H1 (cell line): ENCODE data around the gene MRPL55. TPM values are rescaled to one million over a fixed set of nuclear protein-coding genes. Genes with fewer than 3 reads are reported as not detected.

Experiments
- CTCF ChIP-seq, 3 experiments: IDR thresholded peaks; 1 replicate in 2 of 3; 2 replicates in 1 of 3; pipeline versions ENCODE4 v1.5.1 to v1.6.1; 2011; ENCODE audit warnings: low read length in 3 of 3, mild to moderate bottlenecking in 3 of 3, inconsistent platforms in 2 of 3, low read depth in 1 of 3, moderate library complexity in 1 of 3; ENCODE audit not compliant: insufficient read depth in 1 of 3; ENCODE audit errors: control extremely low read depth in 1 of 3
- JUN ChIP-seq: IDR thresholded peaks from 2 replicates; pipeline ENCODE4 v1.6.1; 2011; ENCODE audit warnings: low read depth, mild to moderate bottlenecking, improper control_type of control experiment, low read length
- POLR2A ChIP-seq, 2 experiments: IDR thresholded peaks; 1 replicate in 1 of 2; 2 replicates in 1 of 2; pipeline ENCODE4 v1.6.1; 2011; ENCODE audit warnings: low read depth in 2 of 2, low read length in 2 of 2, mild to moderate bottlenecking in 2 of 2; ENCODE audit errors: control extremely low read depth in 1 of 2
- SUZ12 ChIP-seq: fragments of 200-600 bp; sonication (generic); IDR thresholded peaks from 2 replicates; pipeline ENCODE4 v1.6.1; 2012; ENCODE audit warnings: mild to moderate bottlenecking, inconsistent platforms, low read length, moderate library complexity, mixed read lengths
- polyA plus RNA-seq, 7 experiments: library from polyadenylated mRNA; depleted of rRNA in 3 of 7; stranded (reverse) in 5 of 7; unstranded in 2 of 7; fragments of >200 nt in 5 of 7; fragments of 200-250 nt in 2 of 7; gene quantifications; 1 replicate in 5 of 7; 2 replicates in 1 of 7; 4 replicates in 1 of 7; pipeline versions ENCODE4 v1.2.1 to v1.2.3, GENCODE V29; 2011 to 2013; ENCODE audit warnings: missing spikeins in 2 of 7, mixed read lengths in 2 of 7
- total RNA-seq: library from RNA; stranded (reverse); fragmentation: NEBNext Ultra II Directional; extraction: Animal tissue kit (Norgen Biotek cat#: 25700); gene quantifications from 2 replicates; pipeline ENCODE4 v1.2.1, GENCODE V29; 2021
- TF ChIP-seq, protein P1 (sequence below): fragments of 300-600 bp; sonication (generic); IDR thresholded peaks from 2 replicates; pipeline ENCODE4 v1.7.1; 2012; ENCODE audit warnings: low read length, moderate library complexity, mild to moderate bottlenecking, inconsistent platforms; ENCODE audit not compliant: insufficient replicate concordance
- TF ChIP-seq, protein P2 (sequence below): IDR thresholded peaks from 2 replicates; pipeline ENCODE4 v1.6.1; 2012; ENCODE audit warnings: inconsistent platforms

MRPL55 gene
- total and polyA plus RNA-seq, 2 of the 8 experiments (the other 6 are each of a cell fraction or from before 2014, with no cell fraction given) = 59.0 to 244 TPM

GRCh38 chr1:228104526-228105269 lies 4.4 kb downstream of the MRPL55 start (continued):
- TF ChIP-seq, protein P1, sequence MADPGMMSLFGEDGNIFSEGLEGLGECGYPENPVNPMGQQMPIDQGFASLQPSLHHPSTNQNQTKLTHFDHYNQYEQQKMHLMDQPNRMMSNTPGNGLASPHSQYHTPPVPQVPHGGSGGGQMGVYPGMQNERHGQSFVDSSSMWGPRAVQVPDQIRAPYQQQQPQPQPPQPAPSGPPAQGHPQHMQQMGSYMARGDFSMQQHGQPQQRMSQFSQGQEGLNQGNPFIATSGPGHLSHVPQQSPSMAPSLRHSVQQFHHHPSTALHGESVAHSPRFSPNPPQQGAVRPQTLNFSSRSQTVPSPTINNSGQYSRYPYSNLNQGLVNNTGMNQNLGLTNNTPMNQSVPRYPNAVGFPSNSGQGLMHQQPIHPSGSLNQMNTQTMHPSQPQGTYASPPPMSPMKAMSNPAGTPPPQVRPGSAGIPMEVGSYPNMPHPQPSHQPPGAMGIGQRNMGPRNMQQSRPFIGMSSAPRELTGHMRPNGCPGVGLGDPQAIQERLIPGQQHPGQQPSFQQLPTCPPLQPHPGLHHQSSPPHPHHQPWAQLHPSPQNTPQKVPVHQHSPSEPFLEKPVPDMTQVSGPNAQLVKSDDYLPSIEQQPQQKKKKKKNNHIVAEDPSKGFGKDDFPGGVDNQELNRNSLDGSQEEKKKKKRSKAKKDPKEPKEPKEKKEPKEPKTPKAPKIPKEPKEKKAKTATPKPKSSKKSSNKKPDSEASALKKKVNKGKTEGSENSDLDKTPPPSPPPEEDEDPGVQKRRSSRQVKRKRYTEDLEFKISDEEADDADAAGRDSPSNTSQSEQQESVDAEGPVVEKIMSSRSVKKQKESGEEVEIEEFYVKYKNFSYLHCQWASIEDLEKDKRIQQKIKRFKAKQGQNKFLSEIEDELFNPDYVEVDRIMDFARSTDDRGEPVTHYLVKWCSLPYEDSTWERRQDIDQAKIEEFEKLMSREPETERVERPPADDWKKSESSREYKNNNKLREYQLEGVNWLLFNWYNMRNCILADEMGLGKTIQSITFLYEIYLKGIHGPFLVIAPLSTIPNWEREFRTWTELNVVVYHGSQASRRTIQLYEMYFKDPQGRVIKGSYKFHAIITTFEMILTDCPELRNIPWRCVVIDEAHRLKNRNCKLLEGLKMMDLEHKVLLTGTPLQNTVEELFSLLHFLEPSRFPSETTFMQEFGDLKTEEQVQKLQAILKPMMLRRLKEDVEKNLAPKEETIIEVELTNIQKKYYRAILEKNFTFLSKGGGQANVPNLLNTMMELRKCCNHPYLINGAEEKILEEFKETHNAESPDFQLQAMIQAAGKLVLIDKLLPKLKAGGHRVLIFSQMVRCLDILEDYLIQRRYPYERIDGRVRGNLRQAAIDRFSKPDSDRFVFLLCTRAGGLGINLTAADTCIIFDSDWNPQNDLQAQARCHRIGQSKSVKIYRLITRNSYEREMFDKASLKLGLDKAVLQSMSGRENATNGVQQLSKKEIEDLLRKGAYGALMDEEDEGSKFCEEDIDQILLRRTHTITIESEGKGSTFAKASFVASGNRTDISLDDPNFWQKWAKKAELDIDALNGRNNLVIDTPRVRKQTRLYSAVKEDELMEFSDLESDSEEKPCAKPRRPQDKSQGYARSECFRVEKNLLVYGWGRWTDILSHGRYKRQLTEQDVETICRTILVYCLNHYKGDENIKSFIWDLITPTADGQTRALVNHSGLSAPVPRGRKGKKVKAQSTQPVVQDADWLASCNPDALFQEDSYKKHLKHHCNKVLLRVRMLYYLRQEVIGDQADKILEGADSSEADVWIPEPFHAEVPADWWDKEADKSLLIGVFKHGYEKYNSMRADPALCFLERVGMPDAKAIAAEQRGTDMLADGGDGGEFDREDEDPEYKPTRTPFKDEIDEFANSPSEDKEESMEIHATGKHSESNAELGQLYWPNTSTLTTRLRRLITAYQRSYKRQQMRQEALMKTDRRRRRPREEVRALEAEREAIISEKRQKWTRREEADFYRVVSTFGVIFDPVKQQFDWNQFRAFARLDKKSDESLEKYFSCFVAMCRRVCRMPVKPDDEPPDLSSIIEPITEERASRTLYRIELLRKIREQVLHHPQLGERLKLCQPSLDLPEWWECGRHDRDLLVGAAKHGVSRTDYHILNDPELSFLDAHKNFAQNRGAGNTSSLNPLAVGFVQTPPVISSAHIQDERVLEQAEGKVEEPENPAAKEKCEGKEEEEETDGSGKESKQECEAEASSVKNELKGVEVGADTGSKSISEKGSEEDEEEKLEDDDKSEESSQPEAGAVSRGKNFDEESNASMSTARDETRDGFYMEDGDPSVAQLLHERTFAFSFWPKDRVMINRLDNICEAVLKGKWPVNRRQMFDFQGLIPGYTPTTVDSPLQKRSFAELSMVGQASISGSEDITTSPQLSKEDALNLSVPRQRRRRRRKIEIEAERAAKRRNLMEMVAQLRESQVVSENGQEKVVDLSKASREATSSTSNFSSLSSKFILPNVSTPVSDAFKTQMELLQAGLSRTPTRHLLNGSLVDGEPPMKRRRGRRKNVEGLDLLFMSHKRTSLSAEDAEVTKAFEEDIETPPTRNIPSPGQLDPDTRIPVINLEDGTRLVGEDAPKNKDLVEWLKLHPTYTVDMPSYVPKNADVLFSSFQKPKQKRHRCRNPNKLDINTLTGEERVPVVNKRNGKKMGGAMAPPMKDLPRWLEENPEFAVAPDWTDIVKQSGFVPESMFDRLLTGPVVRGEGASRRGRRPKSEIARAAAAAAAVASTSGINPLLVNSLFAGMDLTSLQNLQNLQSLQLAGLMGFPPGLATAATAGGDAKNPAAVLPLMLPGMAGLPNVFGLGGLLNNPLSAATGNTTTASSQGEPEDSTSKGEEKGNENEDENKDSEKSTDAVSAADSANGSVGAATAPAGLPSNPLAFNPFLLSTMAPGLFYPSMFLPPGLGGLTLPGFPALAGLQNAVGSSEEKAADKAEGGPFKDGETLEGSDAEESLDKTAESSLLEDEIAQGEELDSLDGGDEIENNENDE = no peak
- no peak for TF ChIP-seq SUZ12
- no peak for TF ChIP-seq JUN
- TF ChIP-seq CTCF (IDR thresholded peaks at IDR 0.05; ENCODE audit: control extremely low read depth in 1 of 3, insufficient read depth in 1 of 3, low read depth in 1 of 3, low read length in 3 of 3) = no peak
- TF ChIP-seq, protein P2, sequence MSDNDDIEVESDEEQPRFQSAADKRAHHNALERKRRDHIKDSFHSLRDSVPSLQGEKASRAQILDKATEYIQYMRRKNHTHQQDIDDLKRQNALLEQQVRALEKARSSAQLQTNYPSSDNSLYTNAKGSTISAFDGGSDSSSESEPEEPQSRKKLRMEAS = no peak
- 0 out of 3 replicates have a peak, but pooled peaks of 1 of the 2 experiments have one; percentile 8 for TF ChIP-seq POLR2A (IDR thresholded peaks at IDR 0.05; ENCODE audit: control extremely low read depth in 1 of 2, low read depth in 2 of 2, low read length in 2 of 2)
